Fibroblast of villous mesenchyme (primary cell): ENCODE results near the gene RIPOR3. TPM values are rescaled to one million over a fixed set of nuclear protein-coding genes. Genes with fewer than 3 reads are reported as not detected.
A peak's percentile ranks its signal among the peaks of the same experiment; 100 is the strongest.
"Not testable (repeated sequence)": the region's sequence is repeated elsewhere in the genome, so short reads cannot be mapped to it uniquely, and the experiment has no call there.

Experiments
- DNase-seq: peaks from one replicate; pipeline ENCODE4 v3.0.0-alpha.2; 2010; ENCODE audit warnings: low read depth
- H3K4me3 ChIP-seq: 2 replicates; pipeline ENCODE4 v1.5.1; 2011; ENCODE audit warnings: low read depth, mild to moderate bottlenecking, low read length
- CTCF ChIP-seq: IDR thresholded peaks from 2 replicates; pipeline ENCODE4 v1.5.1; 2012; ENCODE audit warnings: low read depth, mild to moderate bottlenecking, low read length; ENCODE audit not compliant: insufficient read depth
- total RNA-seq: library from RNA; depleted of rRNA; stranded (reverse); fragments of >200 nt; gene quantifications from 2 replicates; pipeline ENCODE4 v1.2.3, GENCODE V29; 2012

Gene RIPOR3
- total RNA-seq, 1 donor, result 28.1 TPM

- TF ChIP-seq CTCF, result no peak
- H3K4me3 ChIP-seq, result no peak overlapping the region
- DNase-seq, result peak; percentile 73
Measured at GRCh38 chr20:50572938-50573777, 118.2 kb downstream of the RIPOR3 start.

- no peak for TF ChIP-seq CTCF
- no peak for DNase-seq
- H3K4me3 ChIP-seq, result no peak overlapping the region
Measured at GRCh38 chr20:50571466-50571865, 119.9 kb downstream of the RIPOR3 start.

- peak; percentile 63 for TF ChIP-seq CTCF
- no peak overlapping the region for H3K4me3 ChIP-seq
- DNase-seq, result peak; percentile 59
Measured at GRCh38 chr20:50569864-50570836, 121.2 kb downstream of the RIPOR3 start.

- H3K4me3 ChIP-seq, DNase-seq: not testable (repeated sequence)
Measured at GRCh38 chr20:50569487-50569863, 121.9 kb downstream of the RIPOR3 start.

GRCh38 chr20:50568549-50568942 is 122.8 kb downstream of the RIPOR3 start:
- no peak for TF ChIP-seq CTCF
- H3K4me3 ChIP-seq, result no peak overlapping the region
- DNase-seq, result no peak

GRCh38 chr20:50567860-50568548 is 123.3 kb downstream of the RIPOR3 start:
- DNase-seq, result no peak
- no peak for TF ChIP-seq CTCF
- no peak overlapping the region for H3K4me3 ChIP-seq

GRCh38 chr20:50565871-50566270 is 125.5 kb downstream of the RIPOR3 start:
- H3K4me3 ChIP-seq, result no peak overlapping the region
- DNase-seq, result no peak
- TF ChIP-seq CTCF, result no peak
